Glutamatergic neuron (in vitro differentiated cells): Measurements from ENCODE around the gene DECR2. TPM values are rescaled to one million over a fixed set of nuclear protein-coding genes. Genes with fewer than 3 reads are reported as not detected.

Source experiments
- DNase-seq: peaks from one replicate; pipeline ENCODE4 v3.0.0; 2022
- H3K27ac Mint-ChIP-seq: one replicate; pipeline ENCODE4 v1.8.0; 2020; ENCODE audit warnings: mild to moderate bottlenecking, mixed read lengths, inconsistent platforms; ENCODE audit not compliant: unreplicated experiment
- H3K27me3 Mint-ChIP-seq: one replicate; pipeline ENCODE4 v1.8.0; 2020; ENCODE audit warnings: mild to moderate bottlenecking, moderate library complexity, mixed read lengths, inconsistent platforms; ENCODE audit not compliant: unreplicated experiment
- H3K36me3 Mint-ChIP-seq: one replicate; pipeline ENCODE4 v1.8.0; 2020; ENCODE audit warnings: mild to moderate bottlenecking, mixed read lengths, inconsistent platforms; ENCODE audit not compliant: unreplicated experiment
- H3K4me1 Mint-ChIP-seq: one replicate; pipeline ENCODE4 v1.8.0; 2020; ENCODE audit warnings: mild to moderate bottlenecking, low read depth, mixed read lengths, inconsistent platforms; ENCODE audit not compliant: unreplicated experiment
- H3K4me3 Mint-ChIP-seq: one replicate; pipeline ENCODE4 v1.8.0; 2020; ENCODE audit warnings: mild to moderate bottlenecking, mixed read lengths, inconsistent platforms; ENCODE audit not compliant: unreplicated experiment
- H3K9me3 Mint-ChIP-seq: one replicate; pipeline ENCODE4 v1.8.0; 2020; ENCODE audit warnings: mild to moderate bottlenecking, moderate library complexity, mixed read lengths, inconsistent platforms; ENCODE audit not compliant: unreplicated experiment
- CTCF ChIP-seq: fragments of 200-600 bp; sonication (generic); IDR thresholded peaks from one replicate; pipeline ENCODE4 v1.5.0; 2021; ENCODE audit not compliant: partially characterized antibody, unreplicated experiment
- total RNA-seq: library from RNA; stranded (reverse); fragmentation: NEBNext Ultra II Directional; extraction: Animal tissue kit (Norgen Biotek cat#: 25700); gene quantifications from one replicate; pipeline ENCODE4 v1.2.1, GENCODE V29; 2021; ENCODE audit not compliant: unreplicated experiment

Gene DECR2
- total RNA-seq, 1 donor from 2014 or later = 26.2 TPM

DNA sequence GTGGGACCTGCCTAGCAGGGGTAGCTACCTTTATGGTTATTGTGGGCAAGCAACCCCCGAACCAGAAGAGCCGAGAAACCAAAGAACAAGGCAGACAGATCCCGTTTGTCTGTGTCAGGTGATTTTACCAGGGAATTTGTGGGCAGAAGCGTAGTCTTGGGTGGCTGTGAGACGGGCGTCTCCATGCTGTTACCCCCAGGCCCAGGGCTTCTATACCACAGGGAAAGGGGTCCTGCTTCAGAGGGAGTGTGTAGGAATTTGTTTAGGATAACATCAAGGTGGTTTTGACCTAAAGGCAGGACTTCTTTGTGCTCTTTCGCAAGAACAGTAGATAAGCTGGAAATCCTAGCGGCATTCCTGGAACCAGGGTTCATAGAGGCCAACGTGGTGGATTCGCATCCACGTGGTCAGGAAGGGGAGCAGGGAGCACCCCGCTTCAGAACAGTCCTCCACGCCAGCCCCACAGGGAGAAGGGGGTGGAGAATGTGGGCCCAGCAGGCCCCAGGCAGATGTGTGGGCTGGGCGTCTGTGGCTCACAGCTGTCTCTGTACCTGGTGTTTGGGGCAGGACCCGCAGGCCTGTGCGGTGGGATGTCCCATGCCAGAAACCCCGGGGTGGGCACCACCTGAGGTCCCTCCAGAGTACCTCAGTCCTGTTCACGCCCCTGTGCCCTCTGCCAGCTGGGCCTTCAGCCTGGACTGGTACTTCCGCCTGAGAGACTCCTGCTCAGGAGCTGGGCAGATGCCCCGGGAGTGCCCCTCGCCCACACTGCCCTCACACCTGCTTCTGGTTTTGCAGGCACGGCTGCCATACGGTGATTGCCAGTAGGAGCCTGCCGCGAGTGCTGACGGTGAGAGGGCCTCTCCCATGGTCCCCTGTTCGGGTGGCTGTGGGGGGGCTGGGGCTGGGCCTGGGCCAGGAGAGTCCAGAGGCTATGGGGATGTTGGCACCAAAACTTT lies 4.1 kb downstream of the DECR2 start:
- peaks cover 5% of the 10 kb centered on the region for H3K4me1 Mint-ChIP-seq
- H3K27ac Mint-ChIP-seq = no peak overlapping the region

GRCh38 chr16:407253-407652 lies 5.6 kb downstream of the DECR2 start:
- Mint-ChIP-seq H3K27me3 (no peaks in the 10 kb centered on the region), H3K9me3 (peaks cover 3% of the 10 kb centered on the region), H3K4me3 (no peak overlapping the region), H3K27ac (no peak overlapping the region), H3K36me3 (no peaks in the 10 kb centered on the region), H3K4me1 (peaks cover 5% of the 10 kb centered on the region)
- DNase-seq = no peak
- TF ChIP-seq CTCF = no peak

More for the DNA sequence above, 4.1 kb downstream of the DECR2 start:
- H3K36me3 Mint-ChIP-seq = no peaks in the 10 kb centered on the region
- no peaks in the 10 kb centered on the region for H3K27me3 Mint-ChIP-seq
- peaks cover 6% of the 10 kb centered on the region for H3K9me3 Mint-ChIP-seq
- no peak for DNase-seq
- no peak for TF ChIP-seq CTCF
- no peak overlapping the region for H3K4me3 Mint-ChIP-seq

- Mint-ChIP-seq H3K4me3 (no peak overlapping the region), H3K27ac (no peak overlapping the region), H3K4me1 (peaks cover 5% of the 10 kb centered on the region), H3K9me3 (peaks cover 3% of the 10 kb centered on the region), H3K27me3 (no peaks in the 10 kb centered on the region), H3K36me3 (no peaks in the 10 kb centered on the region)
- TF ChIP-seq CTCF = no peak
- DNase-seq = no peak
These were observed 9.0 kb downstream of the DECR2 start for GRCh38 chr16:410516-411178.

DNA sequence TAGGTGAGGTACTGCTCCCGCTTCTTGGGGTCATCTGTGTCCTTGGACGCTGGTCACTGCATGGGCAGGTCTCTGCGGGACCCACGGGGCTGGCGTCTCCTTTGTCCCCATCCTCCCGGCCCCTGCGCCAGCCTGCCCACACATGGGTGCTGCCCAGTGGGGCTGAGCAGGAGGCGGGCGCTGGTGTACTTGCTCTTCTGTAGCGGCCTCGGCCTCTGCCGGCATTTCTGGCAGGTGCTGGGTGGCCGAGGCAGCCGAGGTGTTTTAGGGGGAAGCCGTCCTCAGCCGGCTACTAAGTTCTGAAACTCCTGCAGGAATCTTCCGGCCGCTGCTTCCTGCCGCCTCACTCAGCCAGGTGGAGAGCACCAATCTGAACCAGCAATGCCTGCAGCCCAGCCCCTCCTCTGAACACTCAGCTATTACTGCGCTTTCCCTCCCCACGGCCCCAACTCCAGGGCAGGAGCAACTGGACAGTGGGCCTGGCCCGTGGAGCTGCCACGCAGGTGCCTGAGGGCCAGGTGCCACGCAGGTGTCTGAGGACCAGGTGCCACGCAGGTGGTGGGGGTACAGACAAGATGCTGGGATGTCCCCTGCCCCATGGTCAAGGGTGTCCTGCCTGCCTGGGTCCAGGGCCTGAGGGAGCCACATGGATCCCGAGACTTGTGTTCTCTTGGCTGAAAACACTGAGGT lies 10.0 kb downstream of the DECR2 start:
- Mint-ChIP-seq H3K4me1 (peaks cover 5% of the 10 kb centered on the region), H3K4me3 (no peak overlapping the region), H3K9me3 (peaks cover 3% of the 10 kb centered on the region), H3K36me3 (no peaks in the 10 kb centered on the region), H3K27me3 (no peaks in the 10 kb centered on the region), H3K27ac (no peak overlapping the region)
- no peak for TF ChIP-seq CTCF
- no peak for DNase-seq
